KMS-11 (cell line): ENCODE measurements around the gene CHST11.

ENCODE experiments used
- H2AFZ ChIP-seq: fragments of 200-600 bp; sonication (generic); 2 replicates; pipeline ENCODE4 v1.6.1; 2016; ENCODE audit warnings: antibody characterized with exemption, mixed run types, low read depth
- H3K27ac ChIP-seq: fragments of 200-600 bp; sonication (generic); 2 replicates; pipeline ENCODE4 v1.6.1; 2016; ENCODE audit warnings: mild to moderate bottlenecking, mixed run types
- H3K27me3 ChIP-seq: fragments of 200-600 bp; sonication (generic); 2 replicates; pipeline ENCODE4 v1.6.1; 2017; ENCODE audit warnings: mild to moderate bottlenecking, low read depth, mixed run types, moderate library complexity; ENCODE audit not compliant: insufficient read depth
- H3K36me3 ChIP-seq: fragments of 200-600 bp; sonication (generic); 2 replicates; pipeline ENCODE4 v1.6.1; 2017; ENCODE audit warnings: mild to moderate bottlenecking, mixed run types; ENCODE audit not compliant: insufficient read depth
- H3K4me1 ChIP-seq: fragments of 200-600 bp; sonication (generic); 2 replicates; pipeline ENCODE4 v1.6.1; 2016; ENCODE audit warnings: mild to moderate bottlenecking, low read depth, mixed run types; ENCODE audit not compliant: poor library complexity, severe bottlenecking
- H3K4me2 ChIP-seq: fragments of 200-600 bp; sonication (generic); 2 replicates; pipeline ENCODE4 v1.7.0; 2016; ENCODE audit warnings: mild to moderate bottlenecking, mixed run types
- H3K4me3 ChIP-seq: fragments of 200-600 bp; sonication (generic); IDR thresholded peaks from 2 replicates; pipeline ENCODE4 v1.6.1; 2017; ENCODE audit warnings: low read depth, low read length, mixed read lengths; ENCODE audit not compliant: insufficient read depth
- H3K79me2 ChIP-seq: fragments of 200-600 bp; sonication (generic); 2 replicates; pipeline ENCODE4 v1.6.1; 2016; ENCODE audit warnings: low read depth, mixed run types; ENCODE audit not compliant: insufficient read depth
- H3K9ac ChIP-seq: fragments of 200-600 bp; sonication (generic); 2 replicates; pipeline ENCODE4 v1.6.1; 2016; ENCODE audit warnings: mild to moderate bottlenecking, mixed run types
- H4K20me1 ChIP-seq: fragments of 200-600 bp; sonication (generic); 2 replicates; pipeline ENCODE4 v1.6.1; 2016; ENCODE audit warnings: mild to moderate bottlenecking, mixed run types; ENCODE audit not compliant: insufficient read depth
- CTCF ChIP-seq: fragments of 200-600 bp; sonication (generic); conservative IDR thresholded peaks from 2 replicates; pipeline ENCODE4 v1.6.1; 2017; ENCODE audit warnings: low read depth, mild to moderate bottlenecking, antibody characterized with exemption, low read length, moderate library complexity, mixed read lengths

The CHST11 gene

DNA sequence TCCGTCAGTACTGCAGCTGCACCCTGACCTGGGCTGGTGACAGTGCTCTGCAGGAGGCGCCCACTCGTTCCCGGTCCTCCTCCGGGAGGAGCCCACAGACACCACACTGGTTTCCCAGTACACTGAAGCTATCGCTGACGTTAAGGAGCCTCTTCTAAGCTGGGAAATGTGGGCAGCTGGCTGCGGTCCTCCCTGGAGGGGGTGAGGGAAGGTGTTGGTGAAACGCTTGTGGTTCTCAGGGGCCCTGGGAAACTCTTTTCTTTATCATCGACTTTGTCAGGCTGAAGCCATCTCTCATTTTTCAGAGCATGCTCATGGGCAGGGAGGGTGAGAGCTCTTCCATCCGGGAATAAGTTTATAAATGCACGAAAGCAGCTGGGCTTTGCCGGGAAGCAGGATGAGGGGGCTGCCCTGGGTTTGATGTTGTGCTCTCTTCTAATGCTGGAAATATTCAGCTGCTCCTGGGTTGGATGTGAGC lies 176.0 kb downstream of the CHST11 start:
- Histone ChIP-seq H3K4me2 (no peak overlapping the region), H3K27ac (no peak overlapping the region), H3K27me3 (no peaks in the 10 kb centered on the region), H3K79me2 (no peaks in the 10 kb centered on the region), H4K20me1 (no peaks in the 10 kb centered on the region), H3K36me3 (no peaks in the 10 kb centered on the region), H3K4me3 (no peak overlapping the region), H2AFZ (no peak overlapping the region), H3K4me1 (no peaks in the 10 kb centered on the region), H3K9ac (no peak overlapping the region)
- TF ChIP-seq CTCF, result no peak

DNA sequence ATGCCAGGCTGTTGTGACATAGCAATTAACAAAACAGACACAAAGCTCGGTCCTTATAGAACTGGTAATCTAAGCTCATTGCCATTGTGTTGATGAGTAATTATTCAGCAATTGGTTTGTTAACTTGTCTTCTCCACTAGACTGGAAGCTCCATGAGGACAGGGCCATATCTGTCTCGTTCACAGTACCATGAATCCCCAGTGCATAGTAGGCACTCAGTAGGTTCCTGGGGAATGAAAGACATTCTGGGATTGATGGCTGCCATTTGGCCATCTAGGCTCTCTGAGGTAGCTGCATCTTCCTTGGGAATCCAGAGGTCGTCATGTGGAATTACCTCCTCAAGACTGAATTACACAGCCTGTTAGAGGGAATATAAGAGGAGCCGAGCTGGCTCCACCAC lies 177.3 kb downstream of the CHST11 start:
- H3K4me2 ChIP-seq, result no peak overlapping the region
- no peaks in the 10 kb centered on the region for H3K27me3 ChIP-seq
- no peaks in the 10 kb centered on the region for H3K79me2 ChIP-seq
- H3K4me3 ChIP-seq, result no peak overlapping the region
- H4K20me1 ChIP-seq, result no peaks in the 10 kb centered on the region
- H3K36me3 ChIP-seq, result no peaks in the 10 kb centered on the region
- no peak overlapping the region for H2AFZ ChIP-seq
- no peak for TF ChIP-seq CTCF
- H3K4me1 ChIP-seq, result no peaks in the 10 kb centered on the region
- H3K9ac ChIP-seq, result no peak overlapping the region
- no peak overlapping the region for H3K27ac ChIP-seq

DNA sequence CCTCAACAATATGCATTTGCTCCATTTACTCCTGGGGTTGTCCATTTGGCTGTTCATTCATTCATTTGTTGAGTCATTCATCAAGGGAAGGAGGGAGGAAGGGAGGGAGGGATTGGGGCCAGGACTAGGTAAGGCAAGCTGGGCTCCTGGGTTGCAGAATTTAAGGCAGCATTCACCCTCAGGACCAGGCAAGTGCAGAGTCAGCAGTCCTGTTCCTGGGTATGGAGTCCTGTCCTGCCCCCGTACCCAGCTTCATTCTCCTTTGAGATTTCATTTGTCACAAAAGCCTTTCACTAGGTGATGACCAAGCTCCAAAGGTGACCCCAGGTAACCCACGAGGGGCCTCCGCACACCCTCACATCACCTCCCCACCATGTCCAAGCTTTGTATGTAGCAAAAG lies 178.1 kb downstream of the CHST11 start:
- Histone ChIP-seq H3K4me1 (no peaks in the 10 kb centered on the region), H3K27me3 (no peaks in the 10 kb centered on the region), H3K36me3 (no peaks in the 10 kb centered on the region), H3K9ac (no peak overlapping the region), H3K4me2 (no peak overlapping the region), H3K27ac (no peak overlapping the region), H3K4me3 (no peak overlapping the region), H3K79me2 (no peaks in the 10 kb centered on the region), H4K20me1 (no peaks in the 10 kb centered on the region), H2AFZ (no peak overlapping the region)
- no peak for TF ChIP-seq CTCF

DNA sequence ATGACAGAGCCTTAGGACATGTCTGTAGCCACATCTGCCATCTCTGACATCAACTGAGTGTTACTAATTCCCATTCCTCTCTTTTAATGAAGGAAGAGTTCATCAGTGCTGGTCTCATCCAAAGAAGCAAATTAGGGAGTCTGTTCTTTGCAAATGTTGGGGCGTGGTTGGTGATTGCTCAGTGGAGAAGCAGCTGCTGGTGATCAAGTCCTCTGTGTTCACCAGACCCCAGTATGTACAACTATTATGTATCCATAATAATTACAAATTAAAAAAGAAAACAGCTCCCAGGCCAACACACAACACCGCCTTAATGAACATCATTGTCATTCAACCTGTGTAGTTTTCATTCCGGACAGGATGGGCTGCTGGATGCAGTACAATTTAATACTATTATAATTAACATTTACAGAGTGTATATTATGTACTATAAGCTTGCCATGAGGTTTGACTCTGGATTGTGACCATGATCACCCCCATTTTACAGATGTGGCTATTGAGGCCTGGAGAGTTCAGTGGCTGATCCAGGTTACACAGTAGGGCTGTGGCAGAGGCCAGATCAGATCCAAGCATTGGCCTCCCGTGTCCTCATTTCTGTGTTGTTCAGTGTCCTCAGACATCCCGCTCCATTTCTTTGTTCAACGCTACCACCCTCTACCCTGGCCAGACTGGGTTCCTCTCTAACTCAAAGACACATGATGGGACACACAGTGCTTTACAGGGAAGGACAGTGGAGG lies 179.0 kb downstream of the CHST11 start:
- TF ChIP-seq CTCF, result no peak
- H3K27me3 ChIP-seq, result no peaks in the 10 kb centered on the region
- no peaks in the 10 kb centered on the region for H3K79me2 ChIP-seq
- H4K20me1 ChIP-seq, result no peaks in the 10 kb centered on the region
- H3K4me3 ChIP-seq, result no peak overlapping the region
- no peak overlapping the region for H3K9ac ChIP-seq
- H2AFZ ChIP-seq, result no peak overlapping the region
- no peak overlapping the region for H3K4me2 ChIP-seq
- no peaks in the 10 kb centered on the region for H3K4me1 ChIP-seq
- no peaks in the 10 kb centered on the region for H3K36me3 ChIP-seq
- H3K27ac ChIP-seq, result no peak overlapping the region
